HepG2 (cell line): ENCODE measurements around the gene CYLD. TPM values are rescaled to one million over a fixed set of nuclear protein-coding genes. Genes with fewer than 3 reads are reported as not detected.
A peak's percentile ranks its signal among the peaks of the same experiment; 100 is the strongest.

Source experiments
- HOXA3 ChIP-seq: sonication (generic); formaldehyde crosslinking; IDR thresholded peaks from 2 replicates; pipeline ENCODE4 v1.5.0; 2020; ENCODE audit warnings: missing genetic modification reagents
- KLF12 ChIP-seq: sonication (generic); formaldehyde crosslinking; IDR thresholded peaks from 2 replicates; pipeline ENCODE4 v1.4.0; 2020; ENCODE audit warnings: missing genetic modification reagents, borderline replicate concordance
- NR1H2 ChIP-seq: sonication (generic); formaldehyde crosslinking; IDR thresholded peaks from 2 replicates; pipeline ENCODE4 v1.8.1; 2022; ENCODE audit warnings: low read depth, missing genetic modification reagents, borderline replicate concordance
- POGZ ChIP-seq: sonication (generic); formaldehyde crosslinking; IDR thresholded peaks from 2 replicates; pipeline ENCODE4 v1.4.0; 2020; ENCODE audit warnings: mild to moderate bottlenecking, missing genetic modification reagents
- RCOR2 ChIP-seq: IDR thresholded peaks from 2 replicates; pipeline ENCODE4 v1.6.1; 2016; ENCODE audit warnings: missing biosample characterization, missing genetic modification reagents
- SKI ChIP-seq: fragments of 450-650 bp; IDR thresholded peaks from one replicate; pipeline ENCODE4 v1.6.1; 2018; ENCODE audit warnings: mild to moderate bottlenecking; ENCODE audit not compliant: partially characterized antibody
- ZKSCAN8 ChIP-seq: IDR thresholded peaks from 2 replicates; pipeline ENCODE4 v1.6.1; 2016; ENCODE audit warnings: borderline replicate concordance, missing genetic modification reagents, missing compliant biosample characterization
- ZNF160 ChIP-seq: sonication (generic); formaldehyde crosslinking; IDR thresholded peaks from 2 replicates; pipeline ENCODE4 v1.8.0; 2022; ENCODE audit warnings: mild to moderate bottlenecking, inconsistent platforms, missing genetic modification reagents
- ZNF446 ChIP-seq: sonication (generic); formaldehyde crosslinking; IDR thresholded peaks from 2 replicates; pipeline ENCODE4 v1.5.0; 2020; ENCODE audit warnings: mild to moderate bottlenecking, missing genetic modification reagents
- ZNF556 ChIP-seq: sonication (generic); formaldehyde crosslinking; IDR thresholded peaks from 2 replicates; pipeline ENCODE4 v1.4.0; 2020; ENCODE audit warnings: mild to moderate bottlenecking, missing genetic modification reagents, borderline replicate concordance
- polyA plus RNA-seq, 8 experiments: library from polyadenylated mRNA; depleted of rRNA in 3 of 8; stranded (reverse) in 7 of 8; unstranded in 1 of 8; fragments of >200 nt; fragmentation: Illumina TruSeq in 4 of 8; extraction: Trizol in 4 of 8; gene quantifications; 2 replicates each; pipeline versions ENCODE4 v1.2.1 to v1.2.3, GENCODE V29; 2011 to 2016; ENCODE audit warnings: low read depth in 4 of 8, missing spikeins in 1 of 8, mixed read lengths in 1 of 8; ENCODE audit not compliant: insufficient read depth in 1 of 8
- total RNA-seq, 5 experiments: library from RNA; depleted of rRNA; stranded (reverse); fragments of >200 nt; fragmentation: Illumina TruSeq; extraction: Trizol; gene quantifications; 2 replicates each; pipeline ENCODE4 v1.2.3, GENCODE V29; 2016; ENCODE audit warnings: low read depth in 1 of 5
- TF ChIP-seq, protein P1 (sequence below): sonication (generic); formaldehyde crosslinking; IDR thresholded peaks from 2 replicates; pipeline ENCODE4 v1.5.0; 2020; ENCODE audit warnings: mild to moderate bottlenecking, missing genetic modification reagents, borderline replicate concordance
- TF ChIP-seq, protein P2 (sequence below): sonication (generic); formaldehyde crosslinking; IDR thresholded peaks from 2 replicates; pipeline ENCODE4 v1.5.0; 2020; ENCODE audit warnings: mild to moderate bottlenecking, missing genetic modification reagents
- TF ChIP-seq, protein P3 (sequence below): sonication (generic); formaldehyde crosslinking; IDR thresholded peaks from 2 replicates; pipeline ENCODE4 v1.4.0; 2020; ENCODE audit warnings: missing genetic modification reagents
- TF ChIP-seq, protein P4 (sequence below): sonication (generic); formaldehyde crosslinking; IDR thresholded peaks from 2 replicates; pipeline ENCODE4 v1.4.0; 2020; ENCODE audit warnings: mild to moderate bottlenecking, missing genetic modification reagents
- TF ChIP-seq, protein P5 (sequence below): IDR thresholded peaks from 2 replicates; pipeline ENCODE4 v1.6.1; 2018; ENCODE audit warnings: missing genetic modification reagents

The CYLD gene
- total and polyA plus RNA-seq, 2 of the 13 experiments (the other 11 are each of a cell fraction or from before 2014, with no cell fraction given), result 6.1 to 11.4 TPM

DNA sequence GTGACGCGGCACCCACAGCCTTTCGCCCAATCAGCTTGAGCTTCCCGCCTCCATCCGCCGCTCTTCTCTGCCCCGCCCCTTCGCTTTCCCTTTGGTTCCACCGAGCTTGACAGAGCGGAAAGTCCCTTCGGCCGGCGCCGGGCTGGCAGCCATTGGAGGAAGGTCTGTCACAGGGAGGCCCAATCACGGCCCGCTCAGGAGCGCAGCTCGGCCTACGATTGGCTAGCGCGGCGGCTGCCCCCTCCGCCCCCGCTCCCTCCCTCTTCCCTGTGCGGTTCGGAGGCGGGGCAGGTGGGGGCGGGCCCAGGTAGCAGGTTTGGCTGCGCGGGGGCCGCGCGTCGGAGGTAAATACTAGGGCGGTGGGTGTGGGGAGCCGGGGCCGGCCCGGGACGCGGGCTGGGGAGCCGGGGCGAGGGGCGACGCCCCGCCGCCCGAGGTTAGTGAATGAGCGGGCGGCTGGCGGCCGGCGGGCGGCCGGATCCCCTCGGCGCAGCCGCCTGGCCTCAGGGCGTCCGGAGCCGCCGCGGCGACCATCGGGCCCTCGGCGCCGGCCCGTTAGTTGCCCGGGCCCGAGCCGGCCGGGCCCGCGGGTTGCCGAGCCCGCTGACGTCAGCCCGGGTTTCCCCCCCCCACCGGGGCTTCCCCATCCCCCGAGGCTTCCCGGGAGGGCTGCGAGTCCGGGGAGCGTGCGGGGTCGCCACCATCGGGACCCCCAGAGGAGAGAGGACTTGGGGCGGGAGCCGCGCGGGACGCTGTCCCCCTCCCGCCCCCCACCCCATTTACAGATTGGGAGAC lies at the start of gene CYLD (continued):
- TF ChIP-seq, protein P1, sequence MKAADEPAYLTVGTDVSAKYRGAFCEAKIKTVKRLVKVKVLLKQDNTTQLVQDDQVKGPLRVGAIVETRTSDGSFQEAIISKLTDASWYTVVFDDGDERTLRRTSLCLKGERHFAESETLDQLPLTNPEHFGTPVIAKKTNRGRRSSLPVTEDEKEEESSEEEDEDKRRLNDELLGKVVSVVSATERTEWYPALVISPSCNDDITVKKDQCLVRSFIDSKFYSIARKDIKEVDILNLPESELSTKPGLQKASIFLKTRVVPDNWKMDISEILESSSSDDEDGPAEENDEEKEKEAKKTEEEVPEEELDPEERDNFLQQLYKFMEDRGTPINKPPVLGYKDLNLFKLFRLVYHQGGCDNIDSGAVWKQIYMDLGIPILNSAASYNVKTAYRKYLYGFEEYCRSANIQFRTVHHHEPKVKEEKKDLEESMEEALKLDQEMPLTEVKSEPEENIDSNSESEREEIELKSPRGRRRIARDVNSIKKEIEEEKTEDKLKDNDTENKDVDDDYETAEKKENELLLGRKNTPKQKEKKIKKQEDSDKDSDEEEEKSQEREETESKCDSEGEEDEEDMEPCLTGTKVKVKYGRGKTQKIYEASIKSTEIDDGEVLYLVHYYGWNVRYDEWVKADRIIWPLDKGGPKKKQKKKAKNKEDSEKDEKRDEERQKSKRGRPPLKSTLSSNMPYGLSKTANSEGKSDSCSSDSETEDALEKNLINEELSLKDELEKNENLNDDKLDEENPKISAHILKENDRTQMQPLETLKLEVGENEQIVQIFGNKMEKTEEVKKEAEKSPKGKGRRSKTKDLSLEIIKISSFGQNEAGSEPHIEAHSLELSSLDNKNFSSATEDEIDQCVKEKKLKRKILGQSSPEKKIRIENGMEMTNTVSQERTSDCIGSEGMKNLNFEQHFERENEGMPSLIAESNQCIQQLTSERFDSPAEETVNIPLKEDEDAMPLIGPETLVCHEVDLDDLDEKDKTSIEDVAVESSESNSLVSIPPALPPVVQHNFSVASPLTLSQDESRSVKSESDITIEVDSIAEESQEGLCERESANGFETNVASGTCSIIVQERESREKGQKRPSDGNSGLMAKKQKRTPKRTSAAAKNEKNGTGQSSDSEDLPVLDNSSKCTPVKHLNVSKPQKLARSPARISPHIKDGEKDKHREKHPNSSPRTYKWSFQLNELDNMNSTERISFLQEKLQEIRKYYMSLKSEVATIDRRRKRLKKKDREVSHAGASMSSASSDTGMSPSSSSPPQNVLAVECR (CRISPR knock-in tag), result peak; percentile 97
- TF ChIP-seq, protein P2, sequence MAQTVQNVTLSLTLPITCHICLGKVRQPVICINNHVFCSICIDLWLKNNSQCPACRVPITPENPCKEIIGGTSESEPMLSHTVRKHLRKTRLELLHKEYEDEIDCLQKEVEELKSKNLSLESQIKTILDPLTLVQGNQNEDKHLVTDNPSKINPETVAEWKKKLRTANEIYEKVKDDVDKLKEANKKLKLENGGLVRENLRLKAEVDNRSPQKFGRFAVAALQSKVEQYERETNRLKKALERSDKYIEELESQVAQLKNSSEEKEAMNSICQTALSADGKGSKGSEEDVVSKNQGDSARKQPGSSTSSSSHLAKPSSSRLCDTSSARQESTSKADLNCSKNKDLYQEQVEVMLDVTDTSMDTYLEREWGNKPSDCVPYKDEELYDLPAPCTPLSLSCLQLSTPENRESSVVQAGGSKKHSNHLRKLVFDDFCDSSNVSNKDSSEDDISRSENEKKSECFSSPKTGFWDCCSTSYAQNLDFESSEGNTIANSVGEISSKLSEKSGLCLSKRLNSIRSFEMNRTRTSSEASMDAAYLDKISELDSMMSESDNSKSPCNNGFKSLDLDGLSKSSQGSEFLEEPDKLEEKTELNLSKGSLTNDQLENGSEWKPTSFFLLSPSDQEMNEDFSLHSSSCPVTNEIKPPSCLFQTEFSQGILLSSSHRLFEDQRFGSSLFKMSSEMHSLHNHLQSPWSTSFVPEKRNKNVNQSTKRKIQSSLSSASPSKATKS (CRISPR knock-in tag), result no peak
- TF ChIP-seq RCOR2 (CRISPR knock-in tag) (no peak), NR1H2 (CRISPR knock-in tag) (no peak), ZNF556 (0 out of 2 replicates have a peak, but pooled peaks have one; percentile 37), SKI (peak; percentile 10), ZKSCAN8 (CRISPR knock-in tag) (no peak), POGZ (CRISPR knock-in tag) (peak; percentile 95), ZNF160 (CRISPR knock-in tag) (peak; percentile 24; the same call in 1 of the 2 replicates), HOXA3 (CRISPR knock-in tag) (peak; percentile 63; the same call in 1 of the 2 replicates), KLF12 (peak; percentile 74; the same call in 1 of the 2 replicates), ZNF446 (CRISPR knock-in tag) (no peak)
- TF ChIP-seq, protein P3, sequence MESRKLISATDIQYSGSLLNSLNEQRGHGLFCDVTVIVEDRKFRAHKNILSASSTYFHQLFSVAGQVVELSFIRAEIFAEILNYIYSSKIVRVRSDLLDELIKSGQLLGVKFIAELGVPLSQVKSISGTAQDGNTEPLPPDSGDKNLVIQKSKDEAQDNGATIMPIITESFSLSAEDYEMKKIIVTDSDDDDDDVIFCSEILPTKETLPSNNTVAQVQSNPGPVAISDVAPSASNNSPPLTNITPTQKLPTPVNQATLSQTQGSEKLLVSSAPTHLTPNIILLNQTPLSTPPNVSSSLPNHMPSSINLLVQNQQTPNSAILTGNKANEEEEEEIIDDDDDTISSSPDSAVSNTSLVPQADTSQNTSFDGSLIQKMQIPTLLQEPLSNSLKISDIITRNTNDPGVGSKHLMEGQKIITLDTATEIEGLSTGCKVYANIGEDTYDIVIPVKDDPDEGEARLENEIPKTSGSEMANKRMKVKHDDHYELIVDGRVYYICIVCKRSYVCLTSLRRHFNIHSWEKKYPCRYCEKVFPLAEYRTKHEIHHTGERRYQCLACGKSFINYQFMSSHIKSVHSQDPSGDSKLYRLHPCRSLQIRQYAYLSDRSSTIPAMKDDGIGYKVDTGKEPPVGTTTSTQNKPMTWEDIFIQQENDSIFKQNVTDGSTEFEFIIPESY (CRISPR knock-in tag), result 0 out of 2 replicates have a peak, but pooled peaks have one; percentile 25
- TF ChIP-seq, protein P4, sequence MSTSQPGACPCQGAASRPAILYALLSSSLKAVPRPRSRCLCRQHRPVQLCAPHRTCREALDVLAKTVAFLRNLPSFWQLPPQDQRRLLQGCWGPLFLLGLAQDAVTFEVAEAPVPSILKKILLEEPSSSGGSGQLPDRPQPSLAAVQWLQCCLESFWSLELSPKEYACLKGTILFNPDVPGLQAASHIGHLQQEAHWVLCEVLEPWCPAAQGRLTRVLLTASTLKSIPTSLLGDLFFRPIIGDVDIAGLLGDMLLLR (CRISPR knock-in tag), result no peak
- TF ChIP-seq, protein P5, sequence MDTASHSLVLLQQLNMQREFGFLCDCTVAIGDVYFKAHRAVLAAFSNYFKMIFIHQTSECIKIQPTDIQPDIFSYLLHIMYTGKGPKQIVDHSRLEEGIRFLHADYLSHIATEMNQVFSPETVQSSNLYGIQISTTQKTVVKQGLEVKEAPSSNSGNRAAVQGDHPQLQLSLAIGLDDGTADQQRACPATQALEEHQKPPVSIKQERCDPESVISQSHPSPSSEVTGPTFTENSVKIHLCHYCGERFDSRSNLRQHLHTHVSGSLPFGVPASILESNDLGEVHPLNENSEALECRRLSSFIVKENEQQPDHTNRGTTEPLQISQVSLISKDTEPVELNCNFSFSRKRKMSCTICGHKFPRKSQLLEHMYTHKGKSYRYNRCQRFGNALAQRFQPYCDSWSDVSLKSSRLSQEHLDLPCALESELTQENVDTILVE (CRISPR knock-in tag), result no peak
